Lung (tissue), 12 donors: Measurements from ENCODE around the gene ZYG11A. TPM values are rescaled to one million over a fixed set of nuclear protein-coding genes. Genes with fewer than 3 reads are reported as not detected.

Experiments
- ATAC-seq: fragments of 200-7000 bp; cut with Tn5 transposase; one replicate; pipeline ENCODE4 v1.9.1; 2020; ENCODE audit warnings: moderate number of reproducible peaks; ENCODE audit not compliant: insufficient read depth, low FRiP score
- DNase-seq, 3 donors: peaks; one replicate each; pipeline ENCODE4 v3.0.0-alpha.2; 2013 to 2017
- H3K27ac ChIP-seq, 2 donors: one replicate each; pipeline ENCODE4 v1.5.1; 2013; ENCODE audit warnings: mild to moderate bottlenecking in 2 of 2, moderate library complexity in 2 of 2, control low read depth in 1 of 2, inconsistent platforms in 1 of 2, low read depth in 1 of 2, low read length in 1 of 2
- H3K27me3 ChIP-seq, 3 donors: one replicate each; pipeline ENCODE4 v1.5.1; 2013; ENCODE audit warnings: low read length in 2 of 3; ENCODE audit not compliant: control insufficient read depth in 3 of 3, insufficient read depth in 3 of 3
- H3K36me3 ChIP-seq, 4 donors: one replicate each; pipeline ENCODE4 v1.5.1; 2013; ENCODE audit warnings: low read length in 4 of 4, mild to moderate bottlenecking in 1 of 4, moderate library complexity in 1 of 4; ENCODE audit not compliant: control insufficient read depth in 4 of 4, insufficient read depth in 4 of 4
- H3K4me1 ChIP-seq, 5 donors: one replicate each; pipeline ENCODE4 v1.5.1; 2013; ENCODE audit warnings: low read length in 5 of 5, mild to moderate bottlenecking in 2 of 5, moderate library complexity in 1 of 5; ENCODE audit not compliant: control insufficient read depth in 5 of 5, insufficient read depth in 5 of 5
- H3K4me3 ChIP-seq: one replicate; pipeline ENCODE4 v1.5.1; 2013; ENCODE audit warnings: mild to moderate bottlenecking, control low read depth, moderate library complexity
- H3K9ac ChIP-seq, 2 donors: one replicate each; pipeline ENCODE4 v1.5.1; 2013; ENCODE audit warnings: low read length in 2 of 2, control low read depth in 1 of 2; ENCODE audit not compliant: insufficient read depth in 1 of 2
- H3K9me3 ChIP-seq, 4 donors: one replicate each; pipeline ENCODE4 v1.5.1; 2013; ENCODE audit warnings: low read length in 3 of 4, mild to moderate bottlenecking in 1 of 4, moderate library complexity in 1 of 4; ENCODE audit not compliant: control insufficient read depth in 4 of 4, insufficient read depth in 3 of 4
- CTCF ChIP-seq: IDR thresholded peaks from 2 replicates; pipeline ENCODE4 v1.5.1; 2012; ENCODE audit warnings: mild to moderate bottlenecking; ENCODE audit errors: control extremely low read depth, extremely low read depth
- WGBS, 2 donors: extraction: QIAGEN DNeasy Blood & Tissue Kit; methylation state at CpG; one replicate each; pipeline ENCODE4 v1.1.7; 2013; 5-methylcytosine and 5-hydroxymethylcytosine counted together
- polyA plus RNA-seq, 2 donors: library from polyadenylated mRNA; stranded (reverse); fragments of 200-250 nt; gene quantifications; one replicate each; pipeline ENCODE4 v1.2.1, GENCODE V29; 2013
- total RNA-seq, 2 donors: library from RNA; depleted of rRNA in 1 of 2; stranded (reverse); fragments of >200 nt in 1 of 2; gene quantifications; one replicate each; pipeline ENCODE4 v1.2.1, GENCODE V29; 2014 to 2021
- donor health status: control.
- donor health status: control.
- donor health status: Bipolar disorder and iron deficiency.
- donor health status: healthy.
- donor health status: DM: yes; HTN: yes; CAD: no.

The ZYG11A gene
- total and polyA plus RNA-seq, 4 donors = 0.01 to 0.20 (median 0.15) TPM; not detected in 1

- Histone ChIP-seq H3K27ac (peak within 1 kb of the TSS; percentile 88 to 89), H3K36me3 (no peaks in the 10 kb centered on the region), H3K27me3 (peaks cover 0 to 2% (median 2%) of the 10 kb centered on the region in 3 donors), H3K9me3 (no peaks in the 10 kb centered on the region), H3K4me1 (peaks cover 0 to 10% (median 7%) of the 10 kb centered on the region in 5 donors), H3K4me3 (peak within 1 kb of the TSS; percentile 72), H3K9ac (peak within 1 kb of the TSS; percentile 44 to 75)
- TF ChIP-seq CTCF = no peak
- 1% methylated on average over 60 to 65 of the region's 65 CpGs for WGBS, 2 donors
- ATAC-seq (peak; percentile 95), DNase-seq (peak; percentile 83 to 85 (median 84))
Measured at GRCh38 chr1:52927212-52928014, 84.9 kb downstream of the ZYG11A start, which contains the start of gene SCP2. TSS of gene SCP2 (plus strand) at chr1:52927276. CDS start at chr1:52927397, 121 bp downstream.

GRCh38 chr1:52928015-52928404 is 85.5 kb downstream of the ZYG11A start:
- peak overlapping the region; percentile 88 to 89 for H3K27ac ChIP-seq
- 32 to 35% methylated on average over 15 of the region's 15 CpGs for WGBS, 2 donors

GRCh38 chr1:52929019-52929418 is 86.5 kb downstream of the ZYG11A start:
- ATAC-seq (no peak), DNase-seq (no peak)
- Histone ChIP-seq H3K27ac (no peak overlapping the region), H3K4me3 (no peak overlapping the region), H3K9ac (no peak overlapping the region), H3K27me3 (peaks cover 0 to 2% (median 0%) of the 10 kb centered on the region in 3 donors), H3K9me3 (no peaks in the 10 kb centered on the region), H3K36me3 (no peaks in the 10 kb centered on the region), H3K4me1 (peaks cover 0 to 10% (median 7%) of the 10 kb centered on the region in 5 donors)
- WGBS, 2 donors = 98% methylated on average over 3 to 4 of the region's 4 CpGs
- no peak for TF ChIP-seq CTCF

More at GRCh38 chr1:52928015-52928404, 85.5 kb downstream of the ZYG11A start:
- ATAC-seq (no peak), DNase-seq (no peak)
- Histone ChIP-seq H3K4me1 (peaks cover 0 to 10% (median 7%) of the 10 kb centered on the region in 5 donors), H3K36me3 (no peaks in the 10 kb centered on the region), H3K9me3 (no peaks in the 10 kb centered on the region), H3K9ac (peak overlapping the region in 1 of 2 donors; percentile 43), H3K27me3 (peaks cover 0 to 2% (median 2%) of the 10 kb centered on the region in 3 donors), H3K4me3 (peak overlapping the region; percentile 72)
- TF ChIP-seq CTCF = no peak
